Esophagus squamous epithelium (tissue), 4 donors: Measurements from ENCODE around the gene MYH1.

Source experiments
- CTCF ChIP-seq, 6 experiments: fragments of 450-650 bp in 4 of 6; fragments of 200-600 bp in 2 of 6; sonication (generic) in 2 of 6; IDR thresholded peaks; one replicate each; pipeline ENCODE4 v1.5.1; 2016 to 2019; ENCODE audit warnings: antibody characterized with exemption in 6 of 6, mild to moderate bottlenecking in 4 of 6, moderate library complexity in 4 of 6
- POLR2A ChIP-seq, 4 donors: fragments of 450-650 bp; IDR thresholded peaks; one replicate each; pipeline ENCODE4 v1.6.1; 2017; ENCODE audit warnings: antibody characterized with exemption in 4 of 4, mild to moderate bottlenecking in 4 of 4, moderate library complexity in 3 of 4

GRCh38 chr17:10447026-10447931 lies 71.1 kb downstream of the MYH1 start:
- TF ChIP-seq CTCF (IDR thresholded peaks at IDR 0.05): no peak
- no peak for TF ChIP-seq POLR2A (IDR thresholded peaks at IDR 0.05)
